ENCODE measurements around the gene LNX2.
A peak's percentile ranks its signal among the peaks of the same experiment; 100 is the strongest.

The LNX2 gene

GRCh38 chr13:27551562-27551961 lies 68.8 kb downstream of the LNX2 start:
- DNase-seq: no peak

GRCh38 chr13:27549406-27549981 lies 70.8 kb downstream of the LNX2 start:
- no peak for DNase-seq

GRCh38 chr13:27542220-27542619 lies 78.1 kb downstream of the LNX2 start:
- no peak for DNase-seq

- DNase-seq: no peak
Measured at GRCh38 chr13:27541386-27541785, 78.9 kb downstream of the LNX2 start.

DNA sequence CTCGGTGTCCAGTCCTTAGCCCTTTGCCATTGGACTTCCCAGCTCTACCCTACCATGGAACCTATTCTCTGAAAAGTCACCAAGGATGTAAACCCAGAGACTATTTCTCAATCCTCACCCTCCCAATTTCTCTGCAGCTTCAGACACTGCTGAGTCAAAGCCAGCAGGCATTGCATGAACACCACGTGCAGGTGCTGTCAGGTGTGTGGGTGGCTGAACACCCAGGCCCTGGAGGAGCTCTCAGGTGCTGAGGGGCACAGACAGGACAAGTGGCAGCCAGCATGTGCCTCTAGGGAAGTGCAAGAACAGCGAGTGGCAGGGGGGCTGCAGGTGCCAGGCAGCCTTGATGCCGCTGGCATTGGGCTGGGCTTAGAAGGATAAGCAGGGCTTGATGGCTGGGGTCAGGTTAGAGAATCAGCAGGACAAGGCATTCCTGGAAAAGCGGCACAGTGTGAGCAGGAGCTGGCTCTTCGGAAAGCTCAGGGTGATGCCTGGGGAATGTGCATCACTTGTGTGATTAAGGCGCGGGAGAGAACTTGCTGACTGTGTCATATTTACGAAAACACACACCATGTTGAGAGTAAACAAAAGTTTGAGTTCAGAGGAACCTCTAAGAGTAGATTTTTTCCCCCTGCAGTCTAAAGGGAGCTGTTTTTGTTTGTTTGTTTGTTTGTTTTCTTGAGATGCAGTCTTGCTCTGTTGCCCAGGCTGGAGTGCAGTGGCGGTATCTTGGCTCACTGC lies 83.8 kb downstream of the LNX2 start:
- no peak for DNase-seq

- DNase-seq: no peak
Measured at GRCh38 chr13:27535546-27535945, 84.8 kb downstream of the LNX2 start.

- no peak for DNase-seq
Measured at GRCh38 chr13:27534981-27535380, 85.3 kb downstream of the LNX2 start.

DNA sequence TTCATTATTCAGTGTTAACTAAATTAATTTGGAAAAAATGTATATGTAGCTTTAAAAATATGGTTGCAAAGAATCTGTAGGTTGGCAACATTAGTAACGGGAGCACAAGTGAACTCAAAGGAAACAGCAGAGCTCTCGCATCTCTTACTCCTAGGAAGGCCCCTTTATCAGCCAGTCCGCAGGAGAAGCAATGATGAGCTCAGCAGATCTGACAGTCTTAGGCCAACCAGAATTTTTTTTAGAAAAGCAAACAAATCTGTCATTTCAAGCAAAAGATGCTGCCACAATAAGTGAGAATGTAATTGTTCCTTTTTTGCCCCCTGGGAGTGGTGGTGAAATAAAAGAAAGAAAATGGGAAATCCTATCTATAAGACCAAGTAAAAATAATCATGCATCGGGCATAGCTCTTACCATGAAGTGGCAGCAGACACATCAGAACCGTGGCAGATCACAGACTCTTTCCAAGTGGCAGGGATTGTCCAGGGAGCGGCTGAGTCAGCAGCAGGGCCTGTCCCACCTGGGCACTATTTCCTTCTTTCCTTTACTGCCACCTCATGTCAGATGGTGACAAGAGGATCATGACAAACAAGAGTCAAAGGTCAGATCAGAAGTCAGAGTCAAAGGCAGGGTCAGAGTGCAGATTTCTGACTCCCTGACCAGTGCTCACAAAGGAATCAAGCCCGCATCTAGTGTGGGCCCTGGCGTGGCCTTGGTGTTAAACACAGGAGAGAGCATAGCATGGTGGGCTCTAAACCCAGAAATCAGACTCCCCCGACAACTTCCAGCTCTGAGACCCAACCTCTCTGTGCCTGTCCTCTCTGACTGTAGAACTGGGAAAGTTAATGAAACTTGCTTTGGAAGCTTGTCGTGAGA lies 86.0 kb downstream of the LNX2 start:
- DNase-seq: no peak

GRCh38 chr13:27533155-27533643 lies 87.1 kb downstream of the LNX2 start:
- no peak for DNase-seq

- DNase-seq: no peak
Measured at GRCh38 chr13:27528908-27529307, 91.4 kb downstream of the LNX2 start.

GRCh38 chr13:27526516-27526915 lies 93.8 kb downstream of the LNX2 start:
- no peak for DNase-seq

DNA sequence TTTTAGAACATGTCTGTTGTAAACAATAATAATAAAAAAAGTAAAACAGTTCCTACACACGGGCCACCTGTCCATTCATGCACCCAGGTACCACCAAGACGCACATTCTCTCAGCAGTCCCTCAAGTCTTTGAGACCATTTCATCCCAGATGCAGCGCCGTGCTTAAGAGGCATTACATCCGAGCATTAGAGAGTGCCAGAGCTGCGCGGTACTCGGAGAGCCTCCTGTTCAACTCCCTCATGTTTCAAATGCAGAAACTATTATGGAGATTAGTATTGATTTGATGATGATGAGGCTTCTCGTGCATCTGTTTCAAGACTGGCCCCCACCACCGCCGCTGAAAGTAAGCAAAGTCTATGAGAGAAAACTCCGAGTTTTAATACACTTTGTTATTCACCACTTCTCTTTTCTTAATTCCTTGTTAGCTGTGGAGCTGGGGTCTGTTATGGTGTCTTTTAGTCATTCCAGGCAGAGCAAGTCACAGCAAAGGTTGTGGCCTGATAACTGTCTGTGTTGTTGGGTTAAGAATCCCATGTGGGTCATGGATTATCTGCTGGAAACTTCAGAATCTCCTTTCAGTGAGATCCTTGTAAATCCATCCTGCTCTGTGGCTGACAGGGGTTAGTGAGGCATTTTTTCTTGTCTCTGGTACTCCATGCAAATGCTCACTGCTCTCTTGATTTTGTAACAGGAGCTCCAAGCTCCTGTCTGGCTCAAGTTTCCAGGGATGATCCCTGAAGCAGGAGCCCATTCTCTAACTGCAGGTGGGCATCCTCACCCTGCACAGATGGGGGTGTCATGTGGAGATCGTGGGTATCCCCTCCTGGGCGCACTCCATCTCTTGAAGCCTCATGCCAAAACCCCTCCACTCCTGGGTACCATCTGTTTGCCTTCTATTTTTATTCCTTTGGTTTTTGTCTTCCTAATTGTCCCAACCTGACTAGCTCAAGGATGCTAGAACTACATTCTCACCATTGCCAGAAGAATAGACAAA lies 95.1 kb downstream of the LNX2 start:
- DNase-seq: peak; percentile 92

GRCh38 chr13:27523346-27524073 lies 96.8 kb downstream of the LNX2 start:
- no peak for DNase-seq

- no peak for DNase-seq
Measured at GRCh38 chr13:27522847-27523246, 97.5 kb downstream of the LNX2 start.

DNA sequence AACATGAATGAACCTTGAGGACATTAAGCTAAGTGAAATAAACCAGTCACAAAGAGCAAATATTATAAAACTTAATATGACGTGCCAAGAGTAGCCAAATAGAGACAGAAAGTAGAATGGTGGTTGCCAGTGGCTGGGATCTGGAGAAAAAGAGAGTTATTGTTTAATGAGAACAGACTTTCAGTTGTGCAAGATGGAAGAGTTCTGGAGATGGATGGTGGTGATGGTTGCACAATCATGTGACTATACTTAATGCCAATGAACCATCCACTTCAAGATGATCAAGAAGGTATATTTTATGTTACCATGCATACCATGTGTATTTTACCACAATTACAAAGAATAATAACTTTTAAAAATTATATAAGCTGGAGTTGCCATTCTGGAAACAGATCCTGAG lies 104.2 kb downstream of the LNX2 start:
- no peak for DNase-seq

- peak; percentile 78 for DNase-seq
Measured at GRCh38 chr13:27510082-27510481, 110.2 kb downstream of the LNX2 start.

DNA sequence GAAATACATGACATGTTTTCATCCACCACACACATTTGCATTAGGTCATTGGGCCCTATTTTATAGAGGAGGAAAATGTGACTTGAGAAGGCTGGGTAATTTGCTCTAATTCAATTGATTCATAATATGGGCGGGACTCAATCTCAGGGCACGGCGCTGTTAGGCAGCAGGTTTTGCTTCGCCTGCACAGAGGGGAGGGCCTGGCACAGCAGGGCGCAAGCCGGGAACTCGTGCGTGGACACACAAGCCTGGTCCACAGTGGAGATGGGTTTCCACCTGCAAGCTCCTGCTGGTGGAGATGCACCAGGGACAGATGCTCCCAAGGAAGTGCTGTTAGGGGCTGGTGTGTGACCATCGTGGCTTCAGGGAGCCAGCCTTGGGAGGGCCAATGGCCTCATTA lies 111.5 kb downstream of the LNX2 start:
- DNase-seq: no peak

GRCh38 chr13:27505792-27506191 lies 114.5 kb downstream of the LNX2 start:
- DNase-seq: no peak

DNA sequence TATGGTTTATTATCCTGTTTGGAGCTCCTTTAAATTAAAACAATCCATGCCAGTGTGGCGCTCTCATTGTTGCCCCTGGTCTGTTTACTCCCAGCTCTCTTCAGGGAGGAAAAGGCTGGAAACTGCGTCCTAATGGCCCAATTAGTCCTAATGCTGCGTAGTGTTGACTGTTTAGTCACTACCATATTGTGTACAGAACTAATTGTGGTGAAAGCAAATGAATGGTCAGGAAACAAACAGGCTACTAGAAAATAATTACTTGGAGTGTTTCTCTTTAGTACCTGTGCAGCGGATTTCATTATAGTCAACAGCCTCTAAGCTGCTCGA lies 115.5 kb downstream of the LNX2 start:
- no peak for DNase-seq

- DNase-seq: no peak
Measured at GRCh38 chr13:27504128-27504867, 116.0 kb downstream of the LNX2 start.
